GM19239 (cell line): ENCODE data around the gene LRRIQ4.

ENCODE experiments used
- DNase-seq: peaks from one replicate; pipeline ENCODE4 v3.0.0; 2011; ENCODE audit warnings: low spot score; ENCODE audit not compliant: insufficient read length
- FAIRE-seq: peaks from 2 replicates; lab custom pipeline; 2011; peaks lifted over from hg19 to GRCh38; lab: Jason Lieb, UNC

The LRRIQ4 gene

DNA sequence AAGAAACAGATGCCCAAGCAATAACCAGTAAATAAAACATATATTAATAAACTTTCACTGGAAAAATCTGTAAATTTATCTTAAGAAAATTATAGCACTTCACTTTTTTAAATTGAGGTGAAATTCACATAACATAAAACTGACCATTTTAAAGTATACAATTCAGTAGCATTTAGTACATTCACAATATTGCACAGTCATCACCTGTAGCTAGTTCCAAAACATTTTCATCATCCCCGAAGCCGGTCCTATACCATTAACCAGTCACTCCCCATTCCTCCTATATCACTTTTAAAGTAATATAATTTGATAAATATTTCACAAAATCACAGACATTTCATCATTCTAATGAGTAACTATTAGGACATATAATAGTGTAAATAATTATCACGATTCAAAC, 8.0 kb upstream of the LRRIQ4 start:
- FAIRE-seq: no peak

DNA sequence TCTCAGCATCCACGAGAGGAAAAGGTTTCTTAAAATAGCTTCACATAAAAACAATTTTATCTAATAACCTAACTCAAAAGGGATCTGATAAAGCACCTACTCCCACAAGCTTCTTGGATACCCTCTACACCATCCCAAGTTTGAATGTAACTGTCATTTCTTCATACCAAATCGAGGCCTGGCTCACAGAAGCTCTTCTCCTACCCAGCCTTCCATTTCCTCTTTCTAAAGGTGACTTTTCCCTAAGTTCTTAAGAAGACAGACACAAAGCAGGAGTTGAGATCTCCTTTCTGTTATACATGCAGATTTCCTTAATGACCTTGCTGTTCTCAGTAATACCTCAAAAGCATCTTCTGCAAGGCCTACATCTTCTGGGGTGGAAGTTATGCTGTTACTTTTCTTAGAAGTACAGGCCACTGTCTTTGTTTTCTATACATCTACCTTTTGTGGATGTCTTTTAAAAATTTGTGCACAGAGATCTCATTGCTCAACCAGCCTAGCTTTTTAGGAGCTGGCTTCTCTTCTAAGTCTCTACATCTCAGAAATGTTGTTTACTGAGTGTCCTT, 3.4 kb upstream of the LRRIQ4 start:
- FAIRE-seq: peak; percentile 4
- DNase-seq: no peak

More for the DNA sequence above, 8.0 kb upstream of the LRRIQ4 start:
- DNase-seq: no peak

DNA sequence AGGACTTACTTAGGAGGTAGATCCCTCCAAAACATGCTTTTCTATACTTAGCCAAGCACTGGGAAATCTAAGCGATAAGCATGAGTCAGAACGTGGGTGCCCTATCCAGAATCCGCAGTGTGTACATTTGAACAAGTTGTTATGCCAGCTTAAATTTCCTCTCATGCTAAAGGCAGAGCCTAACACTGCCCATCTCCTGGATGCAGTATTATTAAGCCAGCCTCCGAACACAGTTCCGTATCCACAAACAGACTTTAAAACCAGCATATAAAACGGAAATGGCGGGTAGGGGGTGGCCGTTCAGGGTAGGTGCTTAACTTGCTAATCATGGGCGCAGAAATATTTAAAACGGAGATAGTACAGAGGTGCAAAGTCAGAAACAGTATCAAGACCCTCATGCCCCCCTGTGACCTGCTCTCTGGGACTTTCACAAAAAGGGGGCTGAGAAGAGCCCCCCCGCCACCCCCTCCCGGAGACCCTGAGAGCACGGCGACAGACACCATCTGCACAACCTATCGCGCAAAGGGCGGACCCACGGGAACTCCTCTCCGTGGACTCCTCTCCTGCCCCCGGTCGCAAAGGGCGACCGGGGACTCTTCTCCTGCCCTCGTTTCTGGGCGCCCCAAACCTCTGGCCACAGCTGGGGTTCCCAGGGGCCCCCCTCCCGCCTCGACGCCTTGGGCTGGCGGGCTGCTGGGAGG, 889 bp upstream of the LRRIQ4 start:
- DNase-seq: no peak
- FAIRE-seq: peak; percentile 56

DNA sequence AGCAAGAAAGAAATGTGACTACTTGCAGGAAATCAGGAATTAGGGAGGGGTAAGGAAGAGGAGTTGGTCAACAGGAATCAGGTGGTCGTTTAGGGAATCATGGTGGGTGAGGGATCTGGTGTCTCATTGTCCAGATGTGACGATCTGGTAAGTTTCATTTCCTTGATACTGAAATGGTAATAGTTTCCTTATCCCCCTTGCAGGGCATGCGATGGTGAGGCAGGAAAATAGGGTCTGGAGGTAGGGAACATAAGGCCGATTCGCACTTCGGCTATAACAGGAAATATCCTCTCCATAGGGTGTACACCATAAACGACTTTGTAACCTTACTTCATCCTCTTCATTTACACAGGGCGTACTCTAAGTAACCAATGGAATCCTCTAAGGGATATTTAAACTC, 608 bp downstream of the LRRIQ4 start:
- FAIRE-seq (no peak), DNase-seq (no peak)

DNA sequence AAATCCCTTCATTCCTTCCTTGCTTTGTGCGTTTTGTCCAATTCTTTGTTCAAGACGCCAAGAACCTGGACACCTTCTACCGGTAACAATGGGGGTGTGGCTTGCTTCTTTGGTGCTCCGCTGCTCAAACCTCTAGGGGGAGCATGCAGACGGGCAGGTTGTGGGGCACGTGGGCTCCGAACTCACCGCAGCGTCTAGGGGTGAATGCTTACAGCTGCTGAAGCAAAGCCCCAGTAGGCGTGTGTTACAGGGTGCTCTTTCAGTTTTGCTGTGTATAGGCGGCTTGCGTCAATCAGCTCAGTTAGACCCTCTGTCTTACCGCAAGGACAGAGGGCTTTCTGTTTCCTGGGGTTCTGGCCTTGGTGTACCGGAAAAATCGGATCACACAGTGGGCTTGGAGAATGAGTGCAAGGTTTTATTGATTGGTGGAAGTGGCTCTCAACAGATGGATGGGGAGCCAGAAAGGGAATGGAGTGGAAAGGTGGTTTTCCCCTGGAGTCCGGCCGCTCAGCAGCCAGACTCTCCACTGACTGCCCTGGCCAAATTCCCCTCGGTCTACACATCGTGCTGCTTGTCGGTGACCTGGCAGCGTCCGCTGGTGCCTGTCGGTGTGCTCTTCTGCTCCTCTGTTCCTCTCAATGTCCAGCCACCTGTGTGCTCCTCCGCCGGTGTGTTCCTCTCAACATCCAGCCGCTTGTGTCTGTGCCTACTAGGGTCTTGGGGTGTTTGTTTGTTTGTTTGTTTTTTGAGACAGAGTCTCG, 1.3 kb downstream of the LRRIQ4 start:
- peak; percentile 32 for DNase-seq
- peak; percentile 99 for FAIRE-seq

DNA sequence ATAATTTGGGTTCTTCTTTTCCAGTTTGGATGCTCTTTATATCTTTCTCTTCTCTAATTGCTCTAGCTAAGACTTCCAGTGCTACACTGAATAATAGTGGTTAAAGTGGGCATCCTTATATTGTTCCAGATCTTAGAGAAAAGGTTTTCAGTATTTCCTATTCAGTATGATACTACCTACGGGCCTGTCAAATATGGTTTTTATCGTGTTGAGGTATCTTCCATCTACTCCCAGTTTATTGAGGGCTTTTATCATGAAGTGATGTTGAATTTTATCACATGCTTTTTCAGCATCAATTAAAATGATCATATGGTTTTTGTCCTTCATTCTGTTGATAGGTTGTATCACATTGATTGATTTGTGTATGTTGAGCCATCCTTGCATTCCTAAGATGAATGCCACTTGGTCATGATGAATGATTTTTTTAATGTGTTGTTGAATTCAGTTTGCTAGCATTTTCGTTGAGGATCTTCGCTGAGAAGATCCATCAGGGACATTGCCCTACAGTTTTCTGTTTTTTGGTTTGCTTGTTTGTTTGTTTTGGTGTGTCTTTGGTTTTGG, 3.0 kb downstream of the LRRIQ4 start:
- FAIRE-seq (peak; percentile 14), DNase-seq (no peak)

DNA sequence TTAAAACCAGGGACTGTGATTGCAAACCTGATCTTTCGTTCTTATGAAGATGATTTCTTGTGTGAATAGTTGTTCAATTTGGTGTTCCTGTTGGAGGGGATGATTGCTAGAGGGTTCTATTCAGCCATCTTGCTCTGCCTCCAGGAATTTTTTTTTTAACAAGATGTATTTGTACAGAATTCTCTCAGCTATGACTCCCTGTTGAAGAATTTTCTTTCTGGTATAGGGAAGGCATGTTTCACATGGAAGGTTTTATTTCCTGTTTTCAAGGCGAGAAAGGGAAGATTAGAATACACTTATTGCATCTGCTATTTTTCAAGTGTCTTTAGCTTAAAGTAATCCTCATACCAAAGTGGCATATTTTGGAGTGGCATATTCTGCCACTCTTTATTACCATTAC, 5.6 kb downstream of the LRRIQ4 start:
- FAIRE-seq (no peak), DNase-seq (no peak)

DNA sequence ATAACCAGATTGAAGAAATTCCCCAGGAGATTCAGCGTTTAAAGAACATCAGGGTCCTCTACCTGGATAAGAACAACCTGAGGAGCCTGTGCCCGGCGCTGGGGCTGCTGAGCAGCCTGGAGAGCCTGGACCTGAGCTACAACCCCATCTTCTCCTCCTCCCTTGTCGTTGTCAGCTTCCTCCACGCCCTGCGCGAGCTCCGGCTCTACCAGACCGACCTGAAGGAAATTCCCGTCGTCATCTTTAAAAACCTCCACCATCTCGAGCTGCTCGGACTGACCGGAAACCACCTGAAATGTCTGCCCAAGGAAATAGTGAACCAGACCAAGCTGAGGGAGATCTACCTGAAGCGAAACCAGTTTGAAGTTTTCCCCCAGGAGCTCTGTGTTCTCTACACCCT, 9.4 kb downstream of the LRRIQ4 start:
- DNase-seq (no peak), FAIRE-seq (no peak)

DNA sequence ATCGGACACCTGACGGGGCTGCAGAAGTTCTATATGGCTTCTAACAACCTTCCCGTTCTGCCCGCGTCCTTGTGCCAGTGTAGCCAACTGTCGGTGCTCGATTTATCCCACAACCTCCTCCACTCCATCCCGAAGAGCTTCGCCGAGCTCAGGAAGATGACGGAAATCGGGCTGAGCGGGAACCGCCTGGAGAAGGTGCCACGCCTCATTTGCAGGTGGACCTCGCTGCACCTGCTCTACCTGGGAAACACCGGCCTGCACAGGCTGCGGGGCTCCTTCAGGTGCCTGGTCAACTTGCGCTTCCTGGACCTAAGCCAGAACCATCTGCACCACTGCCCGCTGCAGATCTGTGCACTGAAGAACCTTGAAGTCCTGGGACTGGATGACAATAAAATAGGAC, 9.9 kb downstream of the LRRIQ4 start:
- FAIRE-seq: no peak

DNA sequence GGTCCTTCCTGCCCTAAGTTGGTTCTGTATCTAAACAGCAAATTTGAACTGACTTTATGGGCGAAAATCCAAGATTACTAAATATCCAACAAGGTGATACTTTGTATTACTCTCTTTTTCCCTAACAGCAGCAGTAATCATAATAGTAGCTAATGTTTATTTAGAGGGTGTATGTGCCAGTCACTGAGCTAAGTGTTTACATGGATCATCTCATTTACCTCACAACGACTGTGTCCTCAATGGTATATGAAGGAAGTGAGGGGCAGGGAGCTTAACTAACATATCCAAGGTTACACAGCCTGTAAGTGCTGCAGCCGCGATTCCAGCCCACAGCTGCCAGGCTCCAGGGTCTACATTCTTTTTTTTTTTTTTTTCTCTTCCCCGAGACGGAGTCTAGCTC, 10.3 kb downstream of the LRRIQ4 start:
- FAIRE-seq (no peak), DNase-seq (no peak)

More for the DNA sequence above, 9.9 kb downstream of the LRRIQ4 start:
- DNase-seq: no peak

DNA sequence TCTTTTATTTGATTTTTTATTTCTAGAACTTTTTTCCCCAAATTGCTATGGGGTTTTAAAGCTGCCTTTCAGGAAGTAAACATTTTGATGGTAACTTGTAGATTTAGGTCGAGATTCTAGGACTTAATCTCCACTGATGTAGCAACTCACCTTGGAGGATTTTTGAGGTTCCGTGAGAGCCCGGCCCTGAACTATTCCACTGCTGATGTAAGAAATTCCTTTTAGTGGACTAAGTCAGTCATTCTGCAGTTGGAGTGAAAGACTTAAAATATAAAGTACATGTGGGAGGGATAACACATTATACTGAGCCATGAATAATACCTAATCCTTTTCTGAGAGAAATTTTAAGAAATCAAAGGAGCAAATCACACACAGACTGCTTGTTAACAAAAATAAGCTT, 12.6 kb downstream of the LRRIQ4 start:
- DNase-seq (no peak), FAIRE-seq (no peak)

DNA sequence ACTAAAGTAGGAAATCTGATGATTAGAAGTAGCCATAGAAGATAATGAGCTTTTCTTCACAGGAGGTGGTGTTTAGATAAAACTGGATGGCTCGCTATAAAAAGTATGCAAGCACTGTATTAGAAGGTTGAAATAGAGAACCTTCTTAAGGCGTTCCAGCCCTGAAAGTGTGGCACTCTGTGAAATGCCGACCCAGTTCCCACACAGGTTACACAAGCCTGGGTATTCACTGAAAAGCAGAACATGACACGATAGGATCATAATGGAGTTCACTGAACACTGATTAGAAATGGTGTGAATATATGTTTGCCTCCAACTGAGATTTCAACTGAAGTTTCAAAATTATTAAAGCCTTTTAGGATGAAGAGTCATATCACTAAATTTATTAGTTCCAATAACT, 15.0 kb downstream of the LRRIQ4 start:
- FAIRE-seq (no peak), DNase-seq (no peak)

DNA sequence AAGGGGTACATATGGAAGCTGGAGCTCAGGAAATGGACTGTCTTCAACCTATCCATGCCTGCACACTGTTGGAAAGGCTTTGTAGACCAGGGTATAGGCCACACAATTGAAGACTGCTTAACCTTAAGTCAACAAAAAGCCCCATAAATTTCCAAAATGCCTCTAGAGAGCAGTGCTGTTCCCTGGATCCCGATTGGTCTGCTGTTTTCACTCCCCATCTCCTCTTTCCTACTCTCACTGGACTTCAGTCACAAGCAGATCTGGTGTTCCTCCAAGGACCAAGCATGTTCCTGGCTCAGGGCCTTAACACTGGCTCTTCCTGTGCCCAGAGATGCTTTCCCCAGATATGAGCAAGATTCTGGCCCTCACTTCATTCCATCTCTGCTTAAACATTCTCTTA, 22.9 kb downstream of the LRRIQ4 start:
- peak; percentile 72 for FAIRE-seq

DNA sequence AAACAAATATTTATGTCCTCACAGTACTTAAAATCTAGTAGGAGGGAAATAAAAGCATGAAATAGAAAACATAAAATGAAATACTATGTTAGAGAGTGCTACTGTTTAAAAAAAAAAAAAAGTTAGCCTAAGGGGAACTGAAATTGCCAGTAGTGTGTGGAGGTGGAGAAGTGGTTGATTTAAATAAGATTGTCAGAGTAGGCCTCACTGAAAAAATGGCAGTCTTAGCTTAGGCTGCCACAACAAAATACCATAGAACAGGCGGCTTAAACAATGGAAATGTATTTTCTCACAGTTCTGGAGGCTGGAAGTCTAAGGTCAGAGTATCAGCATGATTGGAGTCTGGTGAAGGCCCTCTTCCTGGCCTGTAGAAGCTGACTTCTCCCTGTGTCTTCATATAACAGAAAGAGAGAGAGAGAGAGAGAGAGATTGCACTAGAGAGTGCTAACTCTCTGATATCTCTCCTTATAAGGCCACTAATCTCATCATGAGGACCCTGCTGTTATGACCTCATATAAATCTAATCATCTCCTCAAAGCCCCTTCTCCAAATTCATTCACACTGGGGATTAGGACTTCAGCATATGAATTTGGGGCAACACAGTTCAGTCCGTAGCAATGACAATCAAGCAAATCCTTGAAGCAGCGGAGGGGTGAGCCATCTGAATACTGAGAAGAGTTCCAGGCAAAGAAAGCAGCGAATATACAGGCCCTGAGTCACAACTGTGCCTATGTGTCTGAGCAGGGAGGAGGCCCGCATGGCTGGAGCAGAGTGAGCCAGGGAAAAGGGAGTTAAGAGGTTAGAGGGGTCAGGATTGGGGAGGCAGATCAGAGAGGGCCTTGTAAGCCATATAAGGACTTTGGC, 23.6 kb downstream of the LRRIQ4 start:
- no peak for DNase-seq
- peak; percentile 61 for FAIRE-seq

More for the DNA sequence above, 22.9 kb downstream of the LRRIQ4 start:
- DNase-seq: no peak

DNA sequence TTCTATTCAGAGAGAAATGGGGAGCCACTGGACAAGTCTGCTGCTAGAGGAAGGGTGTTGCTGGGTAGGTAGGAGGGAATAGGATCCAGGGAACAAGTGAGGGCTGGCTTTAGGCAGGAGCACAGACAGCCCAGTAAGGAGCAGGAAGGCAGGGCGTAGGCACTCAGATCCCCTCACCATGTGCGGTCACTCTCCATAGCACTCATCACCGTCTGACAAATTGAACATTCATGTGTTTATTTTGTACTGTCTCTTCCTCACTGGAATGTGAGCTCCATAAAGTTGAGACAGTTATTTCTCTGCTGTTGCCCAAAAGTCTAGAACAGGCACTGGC, 24.2 kb downstream of the LRRIQ4 start:
- DNase-seq: no peak
- no peak for FAIRE-seq

DNA sequence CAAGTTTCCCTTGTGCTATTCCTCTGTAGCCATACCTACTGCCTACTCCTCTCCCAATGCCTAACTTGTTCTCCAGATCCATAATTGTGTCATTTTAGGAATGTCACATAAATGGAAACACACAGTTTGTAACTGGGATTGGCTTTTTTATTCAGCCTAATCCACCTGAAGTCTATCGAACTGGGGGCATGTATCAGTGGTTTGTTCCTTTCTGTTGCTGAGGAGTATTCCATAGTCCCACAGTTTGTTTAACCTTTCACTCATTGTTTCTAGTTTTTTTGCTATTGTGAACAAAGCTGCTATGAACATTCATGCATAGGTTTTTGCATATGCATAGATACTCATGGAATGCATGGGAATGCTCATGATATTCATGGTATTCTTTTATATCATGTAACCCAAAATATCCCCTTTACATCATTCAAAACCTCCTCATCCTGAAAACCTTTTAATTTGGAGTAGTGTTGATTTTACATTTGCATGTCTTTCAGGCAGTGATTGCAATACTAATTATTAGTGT, 25.9 kb downstream of the LRRIQ4 start:
- FAIRE-seq (no peak), DNase-seq (no peak)

DNA sequence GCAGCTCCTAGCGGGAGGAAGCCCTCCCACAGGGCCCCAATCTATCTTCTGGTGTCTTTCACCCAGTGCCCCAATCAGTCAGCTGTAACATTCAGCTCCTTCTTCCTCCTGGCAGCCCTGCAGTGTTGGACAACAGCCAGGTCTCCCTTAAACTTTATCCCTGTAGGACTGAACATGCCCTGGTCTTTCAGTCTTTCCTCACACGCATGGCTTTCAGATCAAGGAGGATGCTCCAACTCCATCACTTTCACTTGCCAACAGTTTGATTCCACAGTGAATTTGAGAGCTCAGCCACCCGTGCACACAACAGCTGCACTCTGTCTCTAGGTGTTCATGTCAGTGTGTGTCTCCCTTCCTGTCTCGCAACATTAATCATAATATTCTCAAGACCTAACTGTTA, 28.5 kb downstream of the LRRIQ4 start:
- peak; percentile 83 for FAIRE-seq

DNA sequence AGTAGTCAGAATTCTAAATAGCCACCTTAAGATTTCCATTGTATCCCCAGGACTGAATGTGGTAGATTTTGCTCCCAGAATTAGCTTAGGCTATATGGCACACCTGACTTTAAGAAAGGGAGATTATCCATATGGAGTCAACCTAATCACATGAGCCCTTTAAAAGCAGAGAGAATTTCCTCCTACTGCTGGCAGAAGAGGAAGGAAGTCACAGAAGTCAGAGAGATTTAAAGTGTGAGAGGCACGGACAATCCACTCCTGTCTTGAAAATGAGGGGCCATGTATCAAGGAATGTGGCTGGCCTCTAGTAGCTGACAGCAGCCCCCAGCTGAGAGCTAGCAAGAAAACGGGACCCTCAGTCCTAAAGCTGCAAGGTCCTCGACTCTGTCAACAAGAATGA, 30.3 kb downstream of the LRRIQ4 start:
- FAIRE-seq: no peak
- no peak for DNase-seq

More for the DNA sequence above, 28.5 kb downstream of the LRRIQ4 start:
- no peak for DNase-seq

DNA sequence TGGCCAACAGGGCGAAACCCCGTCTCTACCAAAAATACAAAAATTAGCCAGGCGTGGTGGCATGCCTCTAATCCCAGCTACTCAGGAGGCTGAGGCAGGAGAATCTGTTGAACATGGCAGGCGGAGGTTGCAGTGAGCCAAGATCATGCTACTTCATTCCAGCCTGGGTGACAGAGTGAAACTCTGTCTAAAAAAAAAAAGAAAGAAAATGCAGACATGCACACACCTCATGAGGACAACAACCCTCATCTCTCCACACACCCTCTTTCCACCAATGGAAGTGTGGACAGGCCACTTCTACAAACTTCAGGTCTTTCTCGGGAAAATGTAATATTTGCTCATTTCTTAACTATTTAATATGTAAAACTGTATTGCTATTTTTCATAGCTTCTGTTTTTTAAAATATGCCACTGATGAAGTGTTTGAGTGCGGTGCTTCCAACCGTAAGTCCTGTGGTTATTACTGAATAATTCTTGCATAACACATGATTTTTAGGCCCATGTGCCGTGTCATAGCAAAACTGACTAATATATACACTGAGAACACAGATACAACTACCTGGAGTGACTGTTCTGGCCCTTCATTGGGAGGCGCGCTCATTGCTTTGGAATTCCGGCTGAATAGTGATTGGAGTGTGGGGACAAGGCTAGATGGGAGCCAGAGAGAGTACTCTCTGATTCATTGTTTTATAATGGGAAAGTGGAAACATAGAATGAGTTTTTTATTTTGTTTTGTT, 34.0 kb downstream of the LRRIQ4 start:
- FAIRE-seq (peak; percentile 39), DNase-seq (no peak)
